H1 (cell line): Measurements from ENCODE around the gene CCDC40. TPM values are rescaled to one million over a fixed set of nuclear protein-coding genes. Genes with fewer than 3 reads are reported as not detected.

ENCODE experiments used
- CTCF ChIA-PET: fragments of 300-600 bp; sonication (Branson Sonifier 250); formaldehyde crosslinking; loops from one replicate; lab custom pipeline; 2021; ENCODE audit not compliant: partially characterized antibody; lab: Charles Lee
- POLR2A ChIA-PET: fragments of 300-600 bp; sonication (Branson Sonifier 250); formaldehyde crosslinking; loops from one replicate; lab custom pipeline; 2021; ENCODE audit warnings: inconsistent platforms; ENCODE audit not compliant: partially characterized antibody; lab: Charles Lee
- DNase-seq, 2 experiments: peaks; one replicate each; pipeline versions ENCODE4 v3.0.0 to v3.0.0-alpha.2; 2010 to 2022; ENCODE audit warnings: low spot score in 2 of 2, low read depth in 1 of 2, mixed read lengths in 1 of 2
- FAIRE-seq: peaks from 2 replicates; lab custom pipeline; 2011; peaks lifted over from hg19 to GRCh38; lab: Jason Lieb, UNC
- H2AFZ ChIP-seq: 2 replicates; pipeline ENCODE4 v1.8.1; 2012; ENCODE audit warnings: low read length, inconsistent platforms
- H2AK5ac ChIP-seq: 2 replicates; pipeline ENCODE4 v1.6.1; 2013; ENCODE audit warnings: low read depth, low read length
- H2BK120ac ChIP-seq: replicated peaks from 2 replicates; pipeline ENCODE3; 2013; ENCODE audit warnings: low read depth, low read length, inconsistent platforms
- H2BK12ac ChIP-seq: 2 replicates; pipeline ENCODE4 v1.6.1; 2013; ENCODE audit warnings: low read depth, low read length
- H2BK15ac ChIP-seq: 2 replicates; pipeline ENCODE4 v1.6.1; 2013; ENCODE audit warnings: low read length
- H2BK20ac ChIP-seq: 2 replicates; pipeline ENCODE4 v1.6.1; 2013; ENCODE audit warnings: low read length
- H2BK5ac ChIP-seq: 2 replicates; pipeline ENCODE4 v1.6.1; 2013; ENCODE audit warnings: low read depth, low read length
- H3K14ac ChIP-seq: 2 replicates; pipeline ENCODE4 v1.6.1; 2013; ENCODE audit warnings: inconsistent platforms; ENCODE audit not compliant: insufficient read length
- H3K18ac ChIP-seq: 2 replicates; pipeline ENCODE4 v1.6.1; 2013; ENCODE audit warnings: low read length; ENCODE audit errors: extremely low read depth
- H3K23ac ChIP-seq: 2 replicates; pipeline ENCODE4 v1.6.1; 2013; ENCODE audit warnings: inconsistent platforms; ENCODE audit not compliant: insufficient read length
- H3K23me2 ChIP-seq: 2 replicates; pipeline ENCODE4 v1.6.1; 2013; ENCODE audit warnings: low read depth, low read length
- H3K27ac ChIP-seq: 2 replicates; pipeline ENCODE4 v1.6.1; 2011; ENCODE audit warnings: low read depth, low read length, inconsistent platforms
- H3K27me3 ChIP-seq, 4 experiments: replicated peaks in 1 of 4; 1 replicate in 1 of 4; 2 replicates in 3 of 4; pipeline versions ENCODE4 v1.6.1 to v1.8.1; 2011 to 2013; ENCODE audit warnings: low read length in 3 of 4, mild to moderate bottlenecking in 3 of 4, inconsistent platforms in 2 of 4, mixed read lengths in 2 of 4, moderate library complexity in 1 of 4; ENCODE audit not compliant: control insufficient read depth in 3 of 4, insufficient read depth in 3 of 4; ENCODE audit errors: extremely low read depth in 1 of 4
- H3K36me3 ChIP-seq, 4 experiments: 2 replicates each; pipeline versions ENCODE4 v1.6.1 to v1.8.1; 2011 to 2013; ENCODE audit warnings: mild to moderate bottlenecking in 4 of 4, low read length in 3 of 4, moderate library complexity in 2 of 4, control low read depth in 1 of 4, inconsistent platforms in 1 of 4; ENCODE audit not compliant: insufficient read depth in 4 of 4, control insufficient read depth in 2 of 4
- H3K4ac ChIP-seq: replicated peaks from 2 replicates; pipeline ENCODE3; 2013; ENCODE audit warnings: low read length, low read depth, mixed read lengths, inconsistent platforms; ENCODE audit not compliant: insufficient read length
- H3K4me1 ChIP-seq, 4 experiments: replicated peaks in 1 of 4; 1 replicate in 1 of 4; 2 replicates in 3 of 4; pipeline versions ENCODE4 v1.6.1 to v1.8.1; 2011 to 2013; ENCODE audit warnings: low read length in 3 of 4, inconsistent platforms in 2 of 4, mixed read lengths in 1 of 4; ENCODE audit not compliant: insufficient read depth in 4 of 4, control insufficient read depth in 3 of 4
- H3K4me2 ChIP-seq, 2 experiments: 2 replicates each; pipeline versions ENCODE4 v1.6.1 to v1.8.1; 2011 to 2013; ENCODE audit warnings: low read depth in 2 of 2, low read length in 2 of 2, control low read depth in 1 of 2, inconsistent platforms in 1 of 2, mild to moderate bottlenecking in 1 of 2; ENCODE audit not compliant: insufficient read depth in 1 of 2
- H3K4me3 ChIP-seq, 4 experiments: fragments of 200-600, 300-600 bp in 1 of 4; sonication (generic), shearing (Covaris generic), sonication (Bioruptor Twin) in 1 of 4; 2 replicates each; pipeline versions ENCODE4 v1.5.1 to v1.8.1; 2011 to 2016; ENCODE audit warnings: low read length in 4 of 4, low read depth in 3 of 4, control low read depth in 2 of 4, inconsistent platforms in 2 of 4, mild to moderate bottlenecking in 2 of 4, mixed read lengths in 1 of 4, moderate library complexity in 1 of 4; ENCODE audit not compliant: insufficient read depth in 2 of 4; ENCODE audit errors: extremely low read depth in 1 of 4
- H3K56ac ChIP-seq: replicated peaks from 2 replicates; pipeline ENCODE3; 2013; ENCODE audit warnings: low read depth, mild to moderate bottlenecking, mixed read lengths, low read length, inconsistent platforms; ENCODE audit not compliant: insufficient read length
- H3K79me1 ChIP-seq: 2 replicates; pipeline ENCODE4 v1.6.1; 2013; ENCODE audit warnings: low read depth, low read length, control low read depth
- H3K79me2 ChIP-seq, 2 experiments: 2 replicates each; pipeline versions ENCODE4 v1.6.1 to v1.8.1; 2012 to 2013; ENCODE audit warnings: low read length in 2 of 2, mild to moderate bottlenecking in 2 of 2, inconsistent platforms in 1 of 2; ENCODE audit not compliant: insufficient read depth in 2 of 2, control insufficient read depth in 1 of 2
- H3K9ac ChIP-seq, 4 experiments: replicated peaks in 1 of 4; 1 replicate in 1 of 4; 2 replicates in 3 of 4; pipeline versions ENCODE4 v1.6.1 to v1.8.1; 2011 to 2013; ENCODE audit warnings: low read depth in 3 of 4, low read length in 3 of 4, control low read depth in 2 of 4, mild to moderate bottlenecking in 2 of 4, moderate library complexity in 2 of 4, inconsistent platforms in 1 of 4; ENCODE audit errors: extremely low read depth in 1 of 4
- H3K9me3 ChIP-seq, 2 experiments: 2 replicates each; pipeline versions ENCODE4 v1.6.1 to v1.8.1; 2012 to 2013; ENCODE audit warnings: mild to moderate bottlenecking in 2 of 2, moderate library complexity in 2 of 2, control low read depth in 1 of 2, inconsistent platforms in 1 of 2, low read depth in 1 of 2, low read length in 1 of 2, mixed read lengths in 1 of 2; ENCODE audit not compliant: insufficient read depth in 2 of 2
- H4K20me1 ChIP-seq, 2 experiments: replicated peaks in 1 of 2; 2 replicates each; pipeline versions ENCODE3 to v1.8.1; 2011 to 2013; ENCODE audit warnings: inconsistent platforms in 2 of 2, low read length in 2 of 2, mild to moderate bottlenecking in 1 of 2; ENCODE audit not compliant: insufficient read depth in 2 of 2, control insufficient read depth in 1 of 2
- H4K5ac ChIP-seq: 2 replicates; pipeline ENCODE4 v1.6.1; 2013; ENCODE audit warnings: low read length, low read depth, mixed read lengths, inconsistent platforms; ENCODE audit not compliant: insufficient read length
- H4K8ac ChIP-seq: 2 replicates; pipeline ENCODE4 v1.8.0; 2013; ENCODE audit warnings: mild to moderate bottlenecking, moderate library complexity, low read length, inconsistent platforms; ENCODE audit not compliant: insufficient read depth; ENCODE audit errors: extremely low read depth
- H4K91ac ChIP-seq: replicated peaks from 2 replicates; pipeline ENCODE3; 2013; ENCODE audit warnings: low read length, mixed read lengths, inconsistent platforms; ENCODE audit not compliant: insufficient read length
- BCL11A ChIP-seq, 2 experiments: IDR thresholded peaks; one replicate each; pipeline ENCODE4 v1.6.1; 2011; ENCODE audit warnings: low read depth in 2 of 2, low read length in 2 of 2, mild to moderate bottlenecking in 2 of 2
- CBX5 ChIP-seq: fragments of 300-800, 300-1000 bp; sonication (generic); IDR thresholded peaks from 2 replicates; pipeline ENCODE4 v1.7.1; 2016; ENCODE audit warnings: antibody characterized with exemption, low read length, low read depth
- CBX8 ChIP-seq: fragments of 300-800, 300-1000 bp; sonication (generic); IDR thresholded peaks from 2 replicates; pipeline ENCODE4 v1.7.1; 2016; ENCODE audit warnings: low read depth, low read length, borderline replicate concordance
- CTBP2 ChIP-seq: IDR thresholded peaks from 2 replicates; pipeline ENCODE4 v1.7.0; 2011; ENCODE audit warnings: borderline replicate concordance, mild to moderate bottlenecking, moderate library complexity, mixed read lengths, low read length; ENCODE audit not compliant: insufficient read depth, insufficient read length
- EGR1 ChIP-seq: IDR thresholded peaks from 2 replicates; pipeline ENCODE4 v1.6.1; 2011; ENCODE audit warnings: low read depth, low read length, borderline replicate concordance
- FOSL1 ChIP-seq: IDR thresholded peaks from 2 replicates; pipeline ENCODE4 v1.6.1; 2011; ENCODE audit warnings: mild to moderate bottlenecking, low read depth, low read length, moderate library complexity; ENCODE audit not compliant: insufficient read depth
- HDAC2 ChIP-seq, 2 experiments: fragments of 300-600 bp in 1 of 2; sonication (generic) in 1 of 2; IDR thresholded peaks; 2 replicates each; pipeline ENCODE4 v1.6.1; 2011 to 2012; ENCODE audit warnings: low read depth in 2 of 2, low read length in 2 of 2, mild to moderate bottlenecking in 2 of 2, moderate library complexity in 2 of 2, borderline replicate concordance in 1 of 2, inconsistent platforms in 1 of 2
- RBBP5 ChIP-seq: IDR thresholded peaks from 2 replicates; pipeline ENCODE4 v1.7.1; 2012; ENCODE audit warnings: low read depth, mild to moderate bottlenecking, inconsistent platforms, low read length, moderate library complexity, borderline replicate concordance
- RXRA ChIP-seq: IDR thresholded peaks from 2 replicates; pipeline ENCODE4 v1.6.1; 2011; ENCODE audit warnings: low read depth, mild to moderate bottlenecking, low read length, moderate library complexity; ENCODE audit not compliant: insufficient read depth
- TBP ChIP-seq: IDR thresholded peaks from 2 replicates; pipeline ENCODE4 v1.6.1; 2011; ENCODE audit warnings: low read depth, low read length, improper control_type of control experiment
- TCF12 ChIP-seq: IDR thresholded peaks from 2 replicates; pipeline ENCODE4 v1.6.1; 2011; ENCODE audit warnings: low read depth, mild to moderate bottlenecking, low read length
- YY1 ChIP-seq: IDR thresholded peaks from 2 replicates; pipeline ENCODE4 v1.6.1; 2011; ENCODE audit warnings: low read depth, mild to moderate bottlenecking, low read length
- WGBS, 2 experiments: shearing (Covaris generic) in 1 of 2; methylation state at CpG; one replicate each; pipeline versions ENCODE4 v1.1.6 to v1.1.7; 2013 to 2015; ENCODE audit warnings: low lambda C conversion rate in 2 of 2, mixed read lengths in 2 of 2, inconsistent platforms in 1 of 2, low coverage in 1 of 2, missing lambda C conversion rate in 1 of 2; ENCODE audit not compliant: insufficient replicate concordance in 2 of 2, insufficient coverage in 1 of 2, insufficient read length in 1 of 2; ENCODE audit errors: extremely low coverage in 1 of 2, missing lambda C conversion rate in 1 of 2; 5-methylcytosine and 5-hydroxymethylcytosine counted together
- polyA plus RNA-seq, 7 experiments: library from polyadenylated mRNA; depleted of rRNA in 3 of 7; stranded (reverse) in 5 of 7; unstranded in 2 of 7; fragments of >200 nt in 5 of 7; fragments of 200-250 nt in 2 of 7; gene quantifications; 1 replicate in 5 of 7; 2 replicates in 1 of 7; 4 replicates in 1 of 7; pipeline versions ENCODE4 v1.2.1 to v1.2.3, GENCODE V29; 2011 to 2013; ENCODE audit warnings: missing spikeins in 2 of 7, mixed read lengths in 2 of 7
- total RNA-seq: library from RNA; stranded (reverse); fragmentation: NEBNext Ultra II Directional; extraction: Animal tissue kit (Norgen Biotek cat#: 25700); gene quantifications from 2 replicates; pipeline ENCODE4 v1.2.1, GENCODE V29; 2021

The CCDC40 gene
- total and polyA plus RNA-seq, 2 of the 8 experiments (the other 6 are each of a cell fraction or from before 2014, with no cell fraction given), result 4.1 to 11.5 TPM

- no peak overlapping the region for H3K18ac ChIP-seq
- no peak overlapping the region for H2BK15ac ChIP-seq
- H2BK120ac ChIP-seq, result no peak overlapping the region
- no peaks in the 10 kb centered on the region for H3K27me3 ChIP-seq
- no peak overlapping the region for H3K14ac ChIP-seq
- no peak overlapping the region for H2BK12ac ChIP-seq
- no peaks in the 10 kb centered on the region for H3K9me3 ChIP-seq
- no peak for FAIRE-seq
- H3K4me1 ChIP-seq, result peaks cover 0 to 3% (median 2%) of the 10 kb centered on the region in 4 experiments; a peak in 5 of 7 replicates
- no peaks in the 10 kb centered on the region for H3K79me2 ChIP-seq
- H4K5ac ChIP-seq, result no peak overlapping the region
- H3K4me3 ChIP-seq, result no peak overlapping the region
- H3K23ac ChIP-seq, result no peak overlapping the region
- H4K8ac ChIP-seq, result peak overlapping the region; percentile 4; the same call in 1 of the 2 replicates
- H2BK5ac ChIP-seq, result no peak overlapping the region
- no peak for DNase-seq
- no peak overlapping the region for H3K27ac ChIP-seq
- no peak overlapping the region for H3K9ac ChIP-seq
- H3K56ac ChIP-seq, result no peak overlapping the region
- no peak overlapping the region for H2BK20ac ChIP-seq
- 91% methylated on average over 35 of the region's 35 CpGs; no CpG with 5 or more reads in 1 of the 2 experiments for WGBS, 2 experiments
- H3K79me1 ChIP-seq, result no peaks in the 10 kb centered on the region
- H2AK5ac ChIP-seq, result no peak overlapping the region
- ChIA-PET POLR2A (interaction anchor here (0.7 to 2.6 kb wide), 6 partner anchors 10 to 84 kb away, joined by 4 to 11 read pairs (median 4); partner anchors contain the start of gene GAA), CTCF (interaction anchor here (0.9 to 2.0 kb wide), 3 partner anchors 9 to 36 kb away, joined by 3 to 8 read pairs (median 4); partner anchors contain the start of gene GAA)
- no peak overlapping the region for H3K4ac ChIP-seq
- no peaks in the 10 kb centered on the region for H4K20me1 ChIP-seq
- H3K36me3 ChIP-seq, result no peaks in the 10 kb centered on the region
- H3K4me2 ChIP-seq, result no peak overlapping the region
- no peak overlapping the region for H4K91ac ChIP-seq
- no peak overlapping the region for H2AFZ ChIP-seq
- no peaks in the 10 kb centered on the region for H3K23me2 ChIP-seq
- TF ChIP-seq CBX5 (no peak), BCL11A (IDR thresholded peaks at IDR 0.05; ENCODE audit: low read depth in 2 of 2, low read length in 2 of 2) (no peak), CBX8 (no peak), YY1 (no peak), RXRA (no peak), FOSL1 (no peak), RBBP5 (no peak), TBP (no peak), EGR1 (no peak), HDAC2 (IDR thresholded peaks at IDR 0.05; ENCODE audit: borderline replicate concordance in 1 of 2, low read depth in 2 of 2, low read length in 2 of 2) (no peak), TCF12 (no peak), CTBP2 (no peak)
Observed at GRCh38 chr17:80118601-80119270, 82.3 kb downstream of the CCDC40 start.
